Naive B cell (primary cell): ENCODE data around the gene CD44. TPM values are rescaled to one million over a fixed set of nuclear protein-coding genes. Genes with fewer than 3 reads are reported as not detected.

ENCODE experiments used
- ATAC-seq, 2 donors: fragments of 150-1000 bp; cut with Tn5 transposase; 2 replicates each; pipeline ENCODE4 v1.10.0; 2021; ENCODE audit warnings: low read depth in 2 of 2, mild to moderate bottlenecking in 2 of 2, moderate library complexity in 2 of 2
- DNase-seq: peaks from one replicate; pipeline ENCODE4 v3.0.0; 2022
- H3K27ac Mint-ChIP-seq, 6 donors: one replicate each; pipeline ENCODE4 v1.8.0; 2020 to 2022; ENCODE audit warnings: mild to moderate bottlenecking in 6 of 6, mixed read lengths in 6 of 6, moderate library complexity in 5 of 6, inconsistent platforms in 2 of 6
- H3K27me3 Mint-ChIP-seq, 3 donors: one replicate each; pipeline ENCODE4 v1.8.0; 2021 to 2022; ENCODE audit warnings: mixed read lengths in 3 of 3, mild to moderate bottlenecking in 1 of 3
- H3K36me3 Mint-ChIP-seq, 2 donors: one replicate each; pipeline ENCODE4 v1.8.0; 2020 to 2022; ENCODE audit warnings: mixed read lengths in 2 of 2, inconsistent platforms in 1 of 2, mild to moderate bottlenecking in 1 of 2
- H3K4me1 Mint-ChIP-seq, 3 donors: one replicate each; pipeline ENCODE4 v1.8.0; 2020 to 2022; ENCODE audit warnings: mixed read lengths in 3 of 3, inconsistent platforms in 1 of 3, mild to moderate bottlenecking in 1 of 3, moderate library complexity in 1 of 3
- H3K4me3 Mint-ChIP-seq, 8 donors: one replicate each; pipeline ENCODE4 v1.8.0; 2020 to 2022; ENCODE audit warnings: mild to moderate bottlenecking in 8 of 8, mixed read lengths in 8 of 8, moderate library complexity in 8 of 8, inconsistent platforms in 2 of 8
- H3K9me3 Mint-ChIP-seq, 7 donors: one replicate each; pipeline ENCODE4 v1.8.0; 2020 to 2022; ENCODE audit warnings: mixed read lengths in 7 of 7, mild to moderate bottlenecking in 5 of 7, inconsistent platforms in 2 of 7, moderate library complexity in 1 of 7
- polyA plus RNA-seq, 6 donors: library from polyadenylated mRNA; unstranded; fragments of 300-500 nt; fragmentation: Illumina TruSeq; gene quantifications; one replicate each; pipeline ENCODE4 v1.2.3, GENCODE V29; 2021; ENCODE audit warnings: low read depth in 6 of 6

Gene CD44
- polyA plus RNA-seq, 6 donors from 2014 or later, result 156 to 277 (median 187) TPM

DNA sequence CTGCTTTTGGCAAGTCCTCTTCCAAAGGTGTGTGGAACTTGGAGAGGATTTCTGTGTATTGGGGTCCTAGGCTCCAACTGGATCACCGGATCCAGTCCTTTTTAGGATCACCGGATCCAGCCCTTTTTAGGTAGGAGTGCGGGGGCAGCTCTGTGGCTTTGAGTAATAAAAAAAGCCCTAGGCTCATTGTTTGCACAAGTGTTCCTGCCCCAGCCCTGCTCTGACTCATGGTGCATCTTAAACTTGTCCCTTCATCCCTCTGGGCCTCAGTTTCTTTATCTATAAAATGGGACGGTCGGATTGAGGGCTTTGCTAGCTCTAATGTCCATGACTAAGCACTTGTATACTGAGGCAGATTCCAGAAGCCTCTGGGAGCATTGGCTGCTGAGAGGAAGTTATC is 22.7 kb upstream of the CD44 start:
- H3K4me1 Mint-ChIP-seq, result peaks cover 52 to 77% (median 59%) of the 10 kb centered on the region in 3 donors
- peak overlapping the region in 3 of 6 donors; percentile 50 to 92 (median 82) for H3K27ac Mint-ChIP-seq
- no peak for ATAC-seq
- no peak overlapping the region for H3K4me3 Mint-ChIP-seq
- DNase-seq, result no peak
- H3K27me3 Mint-ChIP-seq, result no peaks in the 10 kb centered on the region
- H3K36me3 Mint-ChIP-seq, result no peaks in the 10 kb centered on the region
- H3K9me3 Mint-ChIP-seq, result peaks cover 0 to 4% (median 0%) of the 10 kb centered on the region in 7 donors

DNA sequence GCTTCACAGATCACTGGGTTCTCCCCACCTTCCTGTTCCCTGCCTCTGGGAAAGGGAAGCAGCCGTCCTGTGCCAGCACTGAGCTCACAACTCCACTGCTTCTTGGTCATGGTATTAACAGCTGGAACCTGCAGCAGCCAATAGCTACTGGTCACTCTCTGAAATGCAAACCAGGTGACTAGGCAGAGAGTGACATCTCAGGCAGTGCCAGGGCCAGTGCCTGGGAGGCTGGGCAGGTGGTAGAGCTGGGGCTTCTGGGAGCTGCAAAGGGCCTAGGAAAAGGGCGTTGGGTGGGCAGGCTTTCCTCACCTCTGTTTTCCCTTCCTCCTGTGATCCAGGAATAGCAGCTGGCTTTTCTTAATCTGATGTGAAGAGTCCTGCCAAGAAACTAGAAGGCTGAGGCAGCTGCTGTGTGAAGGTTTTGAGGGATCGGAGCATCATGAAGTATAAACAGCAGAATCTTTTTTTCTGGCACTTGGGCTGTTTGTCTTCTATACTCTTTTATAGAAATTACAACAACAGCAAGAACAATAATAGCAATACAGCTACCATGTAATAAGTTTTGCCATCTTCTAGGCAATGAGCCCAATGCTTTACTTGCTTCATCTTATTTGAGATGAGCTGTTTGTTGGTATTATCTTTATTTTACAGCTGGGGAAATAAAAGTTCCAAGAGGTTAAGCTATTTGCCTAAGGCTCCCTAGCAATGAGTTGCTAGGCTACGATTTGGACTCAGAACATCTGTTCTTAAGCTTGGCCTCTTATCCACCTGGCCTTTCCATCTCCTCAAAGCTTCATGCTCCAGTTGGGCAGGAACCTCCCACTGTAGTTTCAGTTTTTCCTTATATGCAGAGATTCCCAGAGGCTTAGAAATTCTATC is 22.0 kb upstream of the CD44 start:
- Mint-ChIP-seq H3K27ac (peak overlapping the region in 4 of 6 donors; percentile 15 to 76 (median 62)), H3K4me1 (peaks cover 52 to 77% (median 57%) of the 10 kb centered on the region in 3 donors), H3K9me3 (peaks cover 0 to 4% (median 0%) of the 10 kb centered on the region in 7 donors), H3K27me3 (no peaks in the 10 kb centered on the region), H3K36me3 (no peaks in the 10 kb centered on the region), H3K4me3 (no peak overlapping the region)
- DNase-seq (no peak), ATAC-seq (no peak)

DNA sequence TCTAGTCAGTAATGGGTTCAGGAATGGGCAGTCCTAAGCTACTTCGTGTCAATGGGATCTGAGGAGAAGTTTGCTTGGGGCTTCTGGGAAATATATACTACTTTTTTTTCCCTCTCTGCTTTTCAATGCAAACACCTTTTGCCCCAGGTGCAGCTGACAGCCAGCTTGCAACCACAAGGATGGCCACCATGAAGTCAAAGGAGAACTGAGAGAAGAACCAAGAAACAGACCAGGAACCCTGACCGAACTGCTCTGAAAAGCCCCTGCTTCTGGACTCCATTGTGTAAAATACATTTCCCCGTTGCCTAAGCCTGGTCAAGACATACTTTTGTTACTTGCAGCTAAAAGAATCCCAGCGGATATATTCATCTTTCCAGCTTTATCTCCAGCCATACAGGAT is 20.1 kb upstream of the CD44 start:
- H3K9me3 Mint-ChIP-seq, result peaks cover 0 to 4% (median 0%) of the 10 kb centered on the region in 7 donors
- peaks cover 55 to 88% (median 61%) of the 10 kb centered on the region in 3 donors for H3K4me1 Mint-ChIP-seq
- DNase-seq, result peak; percentile 71
- H3K27ac Mint-ChIP-seq, result peak overlapping the region; percentile 17 to 92 (median 80)
- H3K27me3 Mint-ChIP-seq, result no peaks in the 10 kb centered on the region
- H3K36me3 Mint-ChIP-seq, result no peaks in the 10 kb centered on the region
- peak; percentile 80 to 81 for ATAC-seq
- H3K4me3 Mint-ChIP-seq, result peak overlapping the region in 5 of 8 donors; percentile 2 to 79 (median 17)

DNA sequence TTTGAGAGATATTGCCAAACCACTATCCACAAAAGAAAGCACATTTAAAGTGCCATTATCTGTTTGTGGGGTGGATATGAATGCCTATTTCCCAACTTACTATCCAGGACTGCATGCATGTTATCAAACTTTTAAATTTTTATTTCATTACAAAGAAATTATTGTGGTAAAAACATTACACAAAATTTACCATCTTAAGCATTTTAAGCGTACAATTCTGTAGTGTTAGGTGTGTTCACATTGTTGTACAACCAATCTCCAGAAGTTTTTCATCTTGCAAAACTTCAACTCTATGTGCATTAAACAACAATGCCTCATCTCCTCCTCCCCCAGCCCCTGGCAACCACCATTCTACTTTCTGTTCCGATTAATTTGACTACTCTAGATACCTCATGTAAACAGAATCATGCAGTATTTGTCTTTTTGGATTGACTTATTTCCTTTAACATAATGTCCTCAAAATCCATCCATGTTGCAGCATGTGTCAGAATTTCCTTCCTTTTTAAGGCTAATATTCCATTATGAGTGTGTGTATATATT is 17.6 kb upstream of the CD44 start:
- no peak for DNase-seq
- H3K4me1 Mint-ChIP-seq, result peaks cover 56 to 77% (median 63%) of the 10 kb centered on the region in 3 donors
- no peaks in the 10 kb centered on the region for H3K36me3 Mint-ChIP-seq
- no peak for ATAC-seq
- peaks cover 0 to 4% (median 0%) of the 10 kb centered on the region in 7 donors for H3K9me3 Mint-ChIP-seq
- H3K27me3 Mint-ChIP-seq, result no peaks in the 10 kb centered on the region
- H3K4me3 Mint-ChIP-seq, result peak overlapping the region in 3 of 8 donors; percentile 3 to 65 (median 47)
- peak overlapping the region in 4 of 6 donors; percentile 19 to 60 (median 48) for H3K27ac Mint-ChIP-seq

DNA sequence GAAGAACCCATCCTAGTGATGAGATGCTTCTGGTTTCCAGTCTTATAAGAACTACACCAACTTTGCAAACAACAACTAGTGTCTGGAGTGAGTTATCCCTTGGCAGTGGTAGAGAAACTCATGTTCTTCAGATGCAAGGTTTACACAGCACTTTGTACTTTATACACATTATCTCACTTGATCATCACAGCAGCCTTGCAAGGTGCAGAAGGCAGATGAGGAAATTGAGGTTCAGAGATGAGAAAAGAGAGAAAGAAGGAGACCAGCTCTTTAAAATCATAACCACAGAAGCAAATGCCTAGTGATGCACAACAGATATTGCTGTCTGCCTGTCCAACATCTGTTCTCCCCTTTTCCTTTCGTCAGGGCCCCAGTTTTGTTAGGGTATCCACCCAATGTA is 16.7 kb upstream of the CD44 start:
- peaks cover 62 to 84% (median 69%) of the 10 kb centered on the region in 3 donors for H3K4me1 Mint-ChIP-seq
- ATAC-seq (no peak), DNase-seq (no peak)
- H3K4me3 Mint-ChIP-seq, result peak overlapping the region in 4 of 8 donors; percentile 0 to 59 (median 16)
- no peaks in the 10 kb centered on the region for H3K27me3 Mint-ChIP-seq
- peaks cover 0 to 5% (median 0%) of the 10 kb centered on the region in 7 donors for H3K9me3 Mint-ChIP-seq
- H3K36me3 Mint-ChIP-seq, result no peaks in the 10 kb centered on the region
- H3K27ac Mint-ChIP-seq, result peak overlapping the region in 5 of 6 donors; percentile 8 to 44 (median 16)

DNA sequence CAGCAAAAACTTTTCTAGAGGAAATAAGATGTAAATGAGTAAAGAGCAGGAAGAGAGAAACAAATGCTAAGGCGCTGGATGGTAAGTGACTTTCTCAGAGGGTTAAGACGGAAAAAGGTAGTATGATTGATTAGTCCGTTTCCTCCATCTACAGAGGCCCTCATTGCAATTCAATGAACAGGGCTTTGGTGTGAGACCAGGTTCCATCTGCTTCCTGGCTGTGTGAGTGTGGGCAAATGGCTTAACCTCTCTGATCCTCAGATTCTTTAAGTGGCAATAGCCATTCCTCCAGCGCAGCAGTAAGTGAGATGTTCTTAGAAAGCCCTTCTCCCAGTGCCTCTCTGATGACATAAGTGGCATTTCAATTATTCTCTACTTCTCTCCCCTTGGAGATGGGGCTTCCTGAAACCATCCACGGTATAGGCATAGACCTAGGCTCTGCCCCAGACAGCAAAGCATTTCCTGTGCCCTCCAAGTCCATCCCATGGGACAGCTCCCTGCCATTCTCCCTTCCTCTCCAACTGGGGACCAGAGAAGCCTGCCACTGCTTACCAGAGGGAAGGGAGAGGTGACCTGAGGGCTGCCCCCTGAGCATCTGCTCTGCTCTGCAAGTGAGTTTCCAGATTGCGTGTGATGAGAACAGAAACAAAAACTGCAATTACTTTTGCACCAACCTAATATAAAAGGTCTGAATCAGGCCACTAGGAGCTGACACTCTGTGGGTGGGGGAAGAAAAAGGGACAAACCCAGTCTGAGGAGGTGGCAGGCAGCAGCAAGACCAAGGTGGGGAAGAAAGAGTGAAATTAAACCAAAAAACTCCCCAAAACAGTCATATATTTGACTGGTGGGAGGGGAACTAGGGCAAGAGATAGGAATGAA is 12.7 kb upstream of the CD44 start:
- DNase-seq (peak; percentile 54), ATAC-seq (peak; percentile 88 to 90)
- Mint-ChIP-seq H3K36me3 (no peaks in the 10 kb centered on the region), H3K4me1 (peaks cover 38 to 57% (median 40%) of the 10 kb centered on the region in 3 donors), H3K27ac (peak overlapping the region; percentile 50 to 96 (median 83)), H3K4me3 (peak overlapping the region in 7 of 8 donors; percentile 25 to 82 (median 50)), H3K27me3 (no peaks in the 10 kb centered on the region), H3K9me3 (peaks cover 0 to 5% (median 0%) of the 10 kb centered on the region in 7 donors)

DNA sequence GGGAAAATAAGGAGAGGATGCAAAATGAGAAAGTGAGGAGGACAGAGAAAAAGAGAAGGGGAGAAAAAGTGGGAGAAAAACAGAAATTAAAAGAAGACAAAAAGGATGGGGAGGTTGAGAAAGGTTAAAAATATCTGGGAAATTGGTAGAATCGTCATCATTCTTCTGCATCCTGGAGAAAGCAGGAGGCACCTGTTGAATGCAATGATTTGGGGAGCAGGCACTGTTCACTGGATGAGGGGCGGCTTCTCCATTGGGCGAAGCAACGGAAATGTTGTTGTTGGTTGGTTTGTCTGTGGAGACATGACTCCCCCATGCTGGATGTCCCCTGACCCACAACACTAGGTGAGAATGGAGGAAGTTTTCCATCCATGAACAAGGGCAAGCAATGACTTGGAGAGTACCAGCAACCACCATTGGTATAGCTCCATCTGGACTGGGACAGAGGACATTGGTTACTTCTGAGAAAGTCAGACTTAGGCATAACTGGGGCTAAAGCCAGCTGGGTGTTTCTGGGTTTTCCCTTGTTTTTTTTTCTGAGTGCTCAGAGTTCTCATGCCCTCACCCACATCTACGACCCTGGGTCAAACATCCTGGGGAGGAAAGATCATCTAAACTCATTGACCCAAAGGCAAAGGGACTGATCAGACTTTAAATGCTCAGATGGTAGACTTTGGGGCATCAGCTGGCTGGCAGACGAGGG is 11.9 kb upstream of the CD44 start:
- no peaks in the 10 kb centered on the region for H3K36me3 Mint-ChIP-seq
- DNase-seq (no peak), ATAC-seq (no peak)
- no peaks in the 10 kb centered on the region for H3K27me3 Mint-ChIP-seq
- peaks cover 35 to 56% (median 39%) of the 10 kb centered on the region in 3 donors for H3K4me1 Mint-ChIP-seq
- H3K27ac Mint-ChIP-seq, result peak overlapping the region; percentile 6 to 96 (median 83)
- H3K9me3 Mint-ChIP-seq, result peaks cover 0 to 5% (median 0%) of the 10 kb centered on the region in 7 donors
- H3K4me3 Mint-ChIP-seq, result peak overlapping the region in 5 of 8 donors; percentile 25 to 63 (median 43)

DNA sequence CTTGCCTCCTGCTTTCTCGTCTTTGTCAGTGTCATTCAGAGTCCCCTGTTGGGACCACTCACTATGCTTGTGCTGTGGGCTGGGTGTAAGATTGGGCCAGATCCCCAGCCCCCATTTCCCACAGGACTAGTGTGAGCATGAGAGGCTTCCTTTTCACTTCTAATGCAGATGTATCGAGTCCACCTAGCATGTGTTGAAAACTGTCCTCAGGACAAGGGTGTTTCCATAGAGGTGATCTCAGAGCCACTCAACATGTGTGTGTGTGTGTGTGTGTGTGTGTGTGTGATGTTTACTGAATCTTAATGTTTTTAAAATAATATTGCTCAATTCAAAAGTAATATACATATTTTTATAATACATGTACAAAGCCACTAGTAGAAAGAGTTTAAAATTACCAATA is 11.4 kb upstream of the CD44 start:
- H3K27me3 Mint-ChIP-seq, result no peaks in the 10 kb centered on the region
- H3K9me3 Mint-ChIP-seq, result peaks cover 0 to 5% (median 0%) of the 10 kb centered on the region in 7 donors
- no peak for ATAC-seq
- DNase-seq, result no peak
- H3K4me3 Mint-ChIP-seq, result peak overlapping the region in 1 of 8 donors; percentile 25
- H3K36me3 Mint-ChIP-seq, result no peaks in the 10 kb centered on the region
- peak overlapping the region in 3 of 6 donors; percentile 85 to 96 (median 93) for H3K27ac Mint-ChIP-seq
- H3K4me1 Mint-ChIP-seq, result peaks cover 30 to 50% (median 33%) of the 10 kb centered on the region in 3 donors

DNA sequence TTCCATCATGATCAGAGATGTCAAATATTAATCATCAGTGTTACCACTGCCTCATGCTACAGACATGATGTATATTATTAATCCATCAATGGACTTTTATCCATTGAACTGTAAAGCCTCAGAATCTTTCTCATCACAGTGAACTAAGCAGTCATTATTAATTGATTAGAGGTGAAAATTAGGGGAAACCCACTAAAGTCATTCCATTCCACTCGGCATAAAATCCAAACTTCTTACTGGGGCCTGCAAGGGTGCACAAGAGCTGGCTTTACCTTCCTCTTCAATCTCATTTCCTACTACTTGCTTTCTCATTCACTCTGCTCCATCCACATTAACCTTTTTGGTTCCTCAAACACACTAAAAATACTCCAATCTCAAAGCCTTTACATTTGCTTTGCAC is 7.9 kb upstream of the CD44 start:
- Mint-ChIP-seq H3K4me3 (peak overlapping the region in 1 of 8 donors; percentile 54), H3K36me3 (no peaks in the 10 kb centered on the region), H3K27me3 (no peaks in the 10 kb centered on the region), H3K27ac (no peak overlapping the region), H3K4me1 (peaks cover 19 to 30% (median 22%) of the 10 kb centered on the region in 3 donors), H3K9me3 (peaks cover 0 to 9% (median 0%) of the 10 kb centered on the region in 7 donors)
- ATAC-seq (no peak), DNase-seq (no peak)

DNA sequence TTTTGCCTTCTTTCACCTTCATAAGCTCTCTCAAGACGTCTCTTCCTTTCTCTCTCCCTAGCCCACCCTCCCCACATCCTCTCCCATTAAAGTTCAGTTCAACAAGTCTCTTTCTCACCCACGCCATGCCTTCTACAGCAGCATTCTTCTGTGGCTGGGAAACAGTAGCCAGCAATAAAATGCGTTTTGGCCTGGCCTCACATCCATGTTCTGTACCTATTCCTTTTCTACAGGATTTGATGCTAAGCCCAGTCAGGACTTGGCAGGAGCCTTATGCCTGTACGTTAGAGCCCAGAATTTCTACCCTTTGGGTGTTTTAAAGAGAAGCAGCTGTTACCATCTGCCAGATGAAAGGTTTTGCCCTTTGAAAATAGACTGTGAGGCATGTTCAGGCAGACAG is 7.1 kb upstream of the CD44 start:
- no peak for ATAC-seq
- no peak overlapping the region for H3K4me3 Mint-ChIP-seq
- H3K9me3 Mint-ChIP-seq, result peaks cover 0 to 5% (median 0%) of the 10 kb centered on the region in 7 donors
- no peaks in the 10 kb centered on the region for H3K36me3 Mint-ChIP-seq
- peaks cover 11 to 22% (median 14%) of the 10 kb centered on the region in 3 donors for H3K4me1 Mint-ChIP-seq
- H3K27ac Mint-ChIP-seq, result peak overlapping the region in 2 of 6 donors; percentile 37 to 51
- no peaks in the 10 kb centered on the region for H3K27me3 Mint-ChIP-seq
- DNase-seq, result no peak

DNA sequence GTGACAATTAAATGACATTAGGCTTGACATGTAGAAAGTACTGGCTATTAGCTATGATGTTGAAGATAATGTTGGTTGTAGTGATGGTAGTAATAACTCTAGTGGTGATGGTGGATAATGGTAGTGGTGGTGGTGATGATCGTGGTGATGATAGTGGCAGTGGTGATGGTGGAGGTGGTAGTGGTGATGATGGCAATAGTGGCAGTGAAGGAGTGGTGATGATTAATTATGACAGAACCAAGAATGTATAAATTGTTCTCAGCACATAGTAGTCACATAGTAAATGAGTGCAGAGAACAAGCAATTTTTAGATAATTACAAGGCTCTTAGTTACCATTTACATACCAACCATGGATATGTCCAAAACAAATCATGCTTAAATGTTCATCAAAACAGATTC is 5.3 kb upstream of the CD44 start:
- Mint-ChIP-seq H3K9me3 (peaks cover 0 to 5% (median 0%) of the 10 kb centered on the region in 7 donors), H3K27me3 (no peaks in the 10 kb centered on the region), H3K4me1 (peaks cover 15 to 25% (median 23%) of the 10 kb centered on the region in 3 donors), H3K27ac (peak overlapping the region in 1 of 6 donors; percentile 36), H3K36me3 (no peaks in the 10 kb centered on the region), H3K4me3 (no peak overlapping the region)
- ATAC-seq (no peak), DNase-seq (no peak)

DNA sequence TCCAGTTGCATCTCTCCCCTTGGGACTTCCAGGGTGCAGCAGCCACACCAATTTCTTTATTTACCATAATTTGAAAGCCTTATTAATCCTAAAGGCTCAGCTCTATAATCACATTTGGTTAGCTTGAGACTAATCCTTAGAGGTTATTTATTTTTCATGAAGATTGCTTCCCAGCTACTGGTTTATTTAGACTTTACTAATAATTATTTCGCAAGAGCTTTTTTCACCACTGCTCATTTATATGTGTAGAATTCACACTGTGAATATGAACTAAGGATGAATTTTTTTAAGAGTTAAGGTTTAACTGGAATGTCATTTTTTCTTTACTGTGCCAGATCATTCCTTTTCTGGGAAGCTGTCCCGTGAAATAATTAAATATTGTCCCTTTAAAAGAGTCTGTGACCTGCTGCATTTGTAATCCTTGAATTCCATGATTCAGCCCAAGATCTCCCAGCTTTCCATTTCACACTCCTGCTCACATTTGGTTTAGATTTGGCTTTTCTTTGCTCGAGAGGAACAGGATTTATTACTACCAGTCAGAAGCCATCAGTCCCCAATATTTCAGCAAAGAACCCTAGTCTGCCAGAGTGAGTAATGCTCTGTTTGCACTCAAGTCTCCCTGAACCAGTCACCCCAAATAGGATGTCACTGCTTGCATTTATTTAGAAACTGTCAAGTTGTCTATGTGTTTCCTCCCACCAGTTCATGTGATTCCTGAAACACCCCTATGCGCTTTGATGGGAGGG is 4.4 kb upstream of the CD44 start:
- no peak for DNase-seq
- ATAC-seq, result no peak
- H3K27me3 Mint-ChIP-seq, result no peaks in the 10 kb centered on the region
- peaks cover 0 to 5% (median 0%) of the 10 kb centered on the region in 7 donors for H3K9me3 Mint-ChIP-seq
- H3K4me3 Mint-ChIP-seq, result no peak overlapping the region
- H3K27ac Mint-ChIP-seq, result no peak overlapping the region
- no peaks in the 10 kb centered on the region for H3K36me3 Mint-ChIP-seq
- H3K4me1 Mint-ChIP-seq, result peaks cover 12 to 22% (median 22%) of the 10 kb centered on the region in 3 donors
